WERI-Rb-1 (cell line): ENCODE data around the gene NUP54.

ENCODE experiments used
- DNase-seq: peaks from one replicate; pipeline ENCODE4 v3.0.0-alpha.2; 2020
- H3K27ac ChIP-seq: fragments of 250-450 bp; sonication (Bioruptor Pico); 2 replicates; pipeline ENCODE4 v1.5.1; 2020; ENCODE audit warnings: mild to moderate bottlenecking, moderate library complexity
- H3K27me3 ChIP-seq: fragments of 250-450 bp; sonication (Bioruptor Pico); 2 replicates; pipeline ENCODE4 v1.5.1; 2021; ENCODE audit warnings: mild to moderate bottlenecking, low read depth, moderate library complexity; ENCODE audit not compliant: insufficient read depth, severe bottlenecking
- H3K36me3 ChIP-seq: fragments of 250-450 bp; sonication (Bioruptor Pico); 2 replicates; pipeline ENCODE4 v1.5.1; 2020; ENCODE audit warnings: mild to moderate bottlenecking, moderate library complexity
- H3K4me3 ChIP-seq: 2 replicates; pipeline ENCODE4 v1.5.1; 2011; ENCODE audit warnings: low read depth, mild to moderate bottlenecking, control low read depth, low read length
- H3K9me3 ChIP-seq: fragments of 250-450 bp; sonication (Bioruptor Pico); 2 replicates; pipeline ENCODE4 v1.5.1; 2021; ENCODE audit warnings: mild to moderate bottlenecking, moderate library complexity; ENCODE audit not compliant: severe bottlenecking
- TF ChIP-seq, protein P1 (sequence below): IDR thresholded peaks from 2 replicates; pipeline ENCODE4 v1.5.1; 2011; ENCODE audit warnings: low read depth, mild to moderate bottlenecking, control low read depth, inconsistent platforms, low read length

The NUP54 gene

GRCh38 chr4:76095568-76095967 lies 52.6 kb downstream of the NUP54 start:
- Histone ChIP-seq H3K27ac (no peak overlapping the region), H3K36me3 (no peaks in the 10 kb centered on the region)
- TF ChIP-seq, protein P1, sequence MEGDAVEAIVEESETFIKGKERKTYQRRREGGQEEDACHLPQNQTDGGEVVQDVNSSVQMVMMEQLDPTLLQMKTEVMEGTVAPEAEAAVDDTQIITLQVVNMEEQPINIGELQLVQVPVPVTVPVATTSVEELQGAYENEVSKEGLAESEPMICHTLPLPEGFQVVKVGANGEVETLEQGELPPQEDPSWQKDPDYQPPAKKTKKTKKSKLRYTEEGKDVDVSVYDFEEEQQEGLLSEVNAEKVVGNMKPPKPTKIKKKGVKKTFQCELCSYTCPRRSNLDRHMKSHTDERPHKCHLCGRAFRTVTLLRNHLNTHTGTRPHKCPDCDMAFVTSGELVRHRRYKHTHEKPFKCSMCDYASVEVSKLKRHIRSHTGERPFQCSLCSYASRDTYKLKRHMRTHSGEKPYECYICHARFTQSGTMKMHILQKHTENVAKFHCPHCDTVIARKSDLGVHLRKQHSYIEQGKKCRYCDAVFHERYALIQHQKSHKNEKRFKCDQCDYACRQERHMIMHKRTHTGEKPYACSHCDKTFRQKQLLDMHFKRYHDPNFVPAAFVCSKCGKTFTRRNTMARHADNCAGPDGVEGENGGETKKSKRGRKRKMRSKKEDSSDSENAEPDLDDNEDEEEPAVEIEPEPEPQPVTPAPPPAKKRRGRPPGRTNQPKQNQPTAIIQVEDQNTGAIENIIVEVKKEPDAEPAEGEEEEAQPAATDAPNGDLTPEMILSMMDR: no peak

GRCh38 chr4:76091052-76091451 lies 57.1 kb downstream of the NUP54 start:
- Histone ChIP-seq H3K27me3 (no peaks in the 10 kb centered on the region), H3K36me3 (no peaks in the 10 kb centered on the region), H3K4me3 (no peak overlapping the region), H3K27ac (no peak overlapping the region), H3K9me3 (no peaks in the 10 kb centered on the region)
- DNase-seq: no peak
- TF ChIP-seq, protein P1: no peak

More at GRCh38 chr4:76095568-76095967, 52.6 kb downstream of the NUP54 start:
- H3K4me3 ChIP-seq: no peak overlapping the region
- DNase-seq: no peak
- no peaks in the 10 kb centered on the region for H3K9me3 ChIP-seq
- no peaks in the 10 kb centered on the region for H3K27me3 ChIP-seq

GRCh38 chr4:76090241-76090691 lies 57.9 kb downstream of the NUP54 start:
- H3K27ac ChIP-seq: no peak overlapping the region
- H3K27me3 ChIP-seq: no peaks in the 10 kb centered on the region
- TF ChIP-seq, protein P1: no peak
- no peak overlapping the region for H3K4me3 ChIP-seq
- no peak for DNase-seq
- no peaks in the 10 kb centered on the region for H3K9me3 ChIP-seq
- no peaks in the 10 kb centered on the region for H3K36me3 ChIP-seq

GRCh38 chr4:76088719-76089118 lies 59.5 kb downstream of the NUP54 start:
- Histone ChIP-seq H3K4me3 (no peak overlapping the region), H3K36me3 (no peaks in the 10 kb centered on the region), H3K27me3 (no peaks in the 10 kb centered on the region), H3K9me3 (no peaks in the 10 kb centered on the region), H3K27ac (no peak overlapping the region)
- TF ChIP-seq, protein P1: no peak
- no peak for DNase-seq

DNA sequence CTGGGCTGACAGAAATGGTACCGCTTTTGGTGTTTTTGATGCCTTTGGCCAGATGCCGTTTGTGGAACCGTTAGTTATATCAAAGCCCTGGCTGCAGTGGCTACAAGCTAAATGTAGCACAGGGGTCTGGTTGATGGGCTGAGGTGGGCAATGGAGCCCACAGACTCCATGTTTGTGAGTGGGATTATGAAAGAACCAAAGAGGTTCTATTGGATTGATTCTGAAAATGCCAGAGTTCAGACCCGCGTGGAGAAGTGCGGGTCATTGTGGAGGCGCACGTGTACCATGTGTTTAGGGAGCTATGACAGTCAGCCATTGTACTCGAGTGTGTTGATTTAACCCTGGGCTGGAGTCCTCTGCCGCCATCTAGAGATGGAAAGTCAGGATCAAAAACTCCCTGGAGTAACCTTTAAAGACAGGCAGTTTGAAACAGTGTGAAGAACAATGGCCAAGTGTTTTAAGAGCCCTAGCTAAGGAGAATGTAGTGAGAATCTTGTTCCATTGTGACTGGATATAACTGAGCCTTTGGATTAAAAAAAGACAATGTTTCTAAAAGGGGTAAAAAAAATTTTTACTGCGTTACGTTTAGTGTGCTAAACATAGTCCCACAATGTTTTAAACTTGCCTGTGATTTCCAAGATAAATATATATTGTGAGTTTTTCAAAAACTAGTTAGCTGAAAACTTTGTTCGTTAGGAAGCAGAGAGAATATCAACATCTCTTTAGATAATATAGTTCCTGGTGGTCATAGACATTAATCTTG lies 61.0 kb downstream of the NUP54 start:
- DNase-seq: peak; percentile 73
- Histone ChIP-seq H3K27me3 (no peaks in the 10 kb centered on the region), H3K4me3 (peak overlapping the region; percentile 7; the same call in 1 of the 2 replicates), H3K36me3 (no peaks in the 10 kb centered on the region), H3K9me3 (no peaks in the 10 kb centered on the region), H3K27ac (no peak overlapping the region)
- TF ChIP-seq, protein P1: peak; percentile 74
